Aorta (tissue), 5 donors: ENCODE measurements around the gene BAAT. TPM values are rescaled to one million over a fixed set of nuclear protein-coding genes. Genes with fewer than 3 reads are reported as not detected.

Experiments used
- ATAC-seq: fragments of 200-7000 bp; cut with Tn5 transposase; one replicate; pipeline ENCODE4 v1.9.1; 2022; ENCODE audit warnings: moderate library complexity; ENCODE audit not compliant: low FRiP score
- DNase-seq, 2 donors: peaks; one replicate each; pipeline ENCODE4 v3.0.0-alpha.2; 2020
- H3K27ac ChIP-seq, 2 donors: one replicate each; pipeline ENCODE4 v1.5.1; 2013; ENCODE audit warnings: low read length in 2 of 2, mild to moderate bottlenecking in 2 of 2, moderate library complexity in 2 of 2, control low read depth in 1 of 2, inconsistent platforms in 1 of 2, low read depth in 1 of 2
- H3K27me3 ChIP-seq, 2 donors: one replicate each; pipeline ENCODE4 v1.6.1; 2013; ENCODE audit warnings: control low read depth in 1 of 2, low read length in 1 of 2, mild to moderate bottlenecking in 1 of 2, moderate library complexity in 1 of 2; ENCODE audit not compliant: insufficient read depth in 2 of 2, control insufficient read depth in 1 of 2
- H3K36me3 ChIP-seq, 2 donors: one replicate each; pipeline ENCODE4 v1.6.1; 2013; ENCODE audit warnings: control low read depth in 1 of 2, low read length in 1 of 2, mild to moderate bottlenecking in 1 of 2; ENCODE audit not compliant: insufficient read depth in 2 of 2, control insufficient read depth in 1 of 2
- H3K4me1 ChIP-seq, 2 donors: one replicate each; pipeline ENCODE4 v1.6.1; 2013; ENCODE audit warnings: low read length in 2 of 2, control low read depth in 1 of 2, mild to moderate bottlenecking in 1 of 2, moderate library complexity in 1 of 2; ENCODE audit not compliant: insufficient read depth in 2 of 2, control insufficient read depth in 1 of 2
- H3K4me3 ChIP-seq, 2 donors: one replicate each; pipeline ENCODE4 v1.5.1; 2013; ENCODE audit warnings: low read length in 2 of 2, control low read depth in 1 of 2, mild to moderate bottlenecking in 1 of 2
- H3K9me3 ChIP-seq: one replicate; pipeline ENCODE4 v1.6.1; 2013; ENCODE audit warnings: mild to moderate bottlenecking, low read length; ENCODE audit not compliant: control insufficient read depth
- whole genome bisulfite sequencing, 2 donors: extraction: QIAGEN DNeasy Blood & Tissue Kit; methylation state at CpG; one replicate each; pipeline ENCODE4 v1.1.7; 2013; 5-methylcytosine and 5-hydroxymethylcytosine counted together
- intact Hi-C, 2 donors: fragments of 100-400 bp; cut with DNase I; formaldehyde crosslinking; loops; one replicate each; pipeline versions ENCODE4 v1.14.2 to v1.15.0; 2022
- polyA plus RNA-seq, 2 donors: library from polyadenylated mRNA; stranded (reverse); fragments of 200-250 nt; gene quantifications; one replicate each; pipeline ENCODE4 v1.2.3, GENCODE V29; 2013
- total RNA-seq, 2 donors: library from RNA; stranded (reverse); fragmentation: NEBNext Ultra II Directional; extraction: Animal tissue kit (Norgen Biotek cat#: 25700); gene quantifications; one replicate each; pipeline ENCODE4 v1.2.1, GENCODE V29; 2021
- donor health status: healthy with polysubstance abuse.
- donor health status: Bipolar disorder and iron deficiency.
- donor health status: DM: no; HTN: no; CAD: no.
- donor health status: DM: no; HTN: no; CAD: no.
- donor health status: DM: yes; HTN: yes; CAD: no.

The BAAT gene
- total and polyA plus RNA-seq, 4 donors = not detected

GRCh38 chr9:101419863-101420262, 35.1 kb upstream of the BAAT start:
- ATAC-seq = no peak
- WGBS, 2 donors = 87 to 90% methylated on average over 2 of the region's 2 CpGs
- no peak for DNase-seq
- intact Hi-C loops = loop anchor here in 1 of 2 donors (10.0 kb wide), 1 partner anchor 55 kb away; no protein-coding TSS in a partner anchor
- H3K4me3 ChIP-seq = no peak overlapping the region
- H3K36me3 ChIP-seq = peaks cover 2 to 10% of the 10 kb centered on the region in 2 donors
- H3K4me1 ChIP-seq = no peaks in the 10 kb centered on the region
- no peak overlapping the region for H3K27ac ChIP-seq
- no peaks in the 10 kb centered on the region for H3K27me3 ChIP-seq
- H3K9me3 ChIP-seq = peaks cover 7% of the 10 kb centered on the region

GRCh38 chr9:101418518-101419430, 34.0 kb upstream of the BAAT start:
- Histone ChIP-seq H3K27ac (no peak overlapping the region), H3K36me3 (peaks cover 2 to 10% of the 10 kb centered on the region in 2 donors), H3K9me3 (peaks cover 7% of the 10 kb centered on the region), H3K4me3 (no peak overlapping the region), H3K4me1 (no peaks in the 10 kb centered on the region), H3K27me3 (no peaks in the 10 kb centered on the region)
- WGBS, 2 donors = 56 to 74% methylated on average over 7 of the region's 7 CpGs
- ATAC-seq (no peak), DNase-seq (no peak)
- intact Hi-C loops = loop anchor here in 1 of 2 donors (10.0 kb wide), 1 partner anchor 56 kb away; no protein-coding TSS in a partner anchor

- intact Hi-C loops = loop anchor here in 1 of 2 donors (10.0 kb wide), 1 partner anchor 57 kb away; no protein-coding TSS in a partner anchor
- Histone ChIP-seq H3K9me3 (peaks cover 7% of the 10 kb centered on the region), H3K27ac (no peak overlapping the region), H3K4me3 (no peak overlapping the region), H3K36me3 (peaks cover 2 to 10% of the 10 kb centered on the region in 2 donors), H3K4me1 (no peaks in the 10 kb centered on the region), H3K27me3 (no peaks in the 10 kb centered on the region)
- no peak for DNase-seq
- no peak for ATAC-seq
Observed at GRCh38 chr9:101417977-101418376, 33.2 kb upstream of the BAAT start.

GRCh38 chr9:101417389-101417788, 32.6 kb upstream of the BAAT start:
- Histone ChIP-seq H3K4me1 (no peaks in the 10 kb centered on the region), H3K36me3 (peaks cover 0 to 10% of the 10 kb centered on the region in 2 donors), H3K4me3 (no peak overlapping the region), H3K27ac (no peak overlapping the region), H3K9me3 (peaks cover 7% of the 10 kb centered on the region), H3K27me3 (no peaks in the 10 kb centered on the region)
- intact Hi-C loops = loop anchor here in 1 of 2 donors (10.0 kb wide), 1 partner anchor 57 kb away; no protein-coding TSS in a partner anchor
- no peak for DNase-seq
- no peak for ATAC-seq

- Histone ChIP-seq H3K4me3 (no peak overlapping the region), H3K4me1 (no peaks in the 10 kb centered on the region), H3K36me3 (peaks cover 0 to 8% of the 10 kb centered on the region in 2 donors), H3K9me3 (peaks cover 7% of the 10 kb centered on the region), H3K27me3 (no peaks in the 10 kb centered on the region), H3K27ac (no peak overlapping the region)
- no peak for ATAC-seq
- intact Hi-C loops = loop anchor here in 1 of 2 donors (10.0 kb wide), 1 partner anchor 59 kb away; no protein-coding TSS in a partner anchor
- no peak for DNase-seq
Observed at GRCh38 chr9:101415578-101415977, 30.8 kb upstream of the BAAT start.

GRCh38 chr9:101414839-101415238, 30.0 kb upstream of the BAAT start:
- no peak overlapping the region for H3K4me3 ChIP-seq
- DNase-seq = no peak
- no peaks in the 10 kb centered on the region for H3K4me1 ChIP-seq
- H3K27me3 ChIP-seq = no peaks in the 10 kb centered on the region
- intact Hi-C loops = loop anchor here in 1 of 2 donors (10.0 kb wide), 1 partner anchor 60 kb away; no protein-coding TSS in a partner anchor
- peaks cover 0 to 8% of the 10 kb centered on the region in 2 donors for H3K36me3 ChIP-seq
- ATAC-seq = no peak
- no peak overlapping the region for H3K27ac ChIP-seq
- peaks cover 7% of the 10 kb centered on the region for H3K9me3 ChIP-seq

GRCh38 chr9:101409079-101409477, 24.3 kb upstream of the BAAT start:
- Histone ChIP-seq H3K4me3 (no peak overlapping the region), H3K36me3 (peaks cover 15 to 34% of the 10 kb centered on the region in 2 donors), H3K27ac (no peak overlapping the region), H3K9me3 (peaks cover 13% of the 10 kb centered on the region), H3K4me1 (no peaks in the 10 kb centered on the region), H3K27me3 (no peaks in the 10 kb centered on the region)
- intact Hi-C loops = no loop called here
- ATAC-seq (no peak), DNase-seq (no peak)
- 99% methylated on average over 4 of the region's 4 CpGs for WGBS, 2 donors

- peaks cover 14% of the 10 kb centered on the region for H3K9me3 ChIP-seq
- H3K4me3 ChIP-seq = peak overlapping the region in 1 of 2 donors; percentile 10
- intact Hi-C loops = no loop called here
- ATAC-seq = no peak
- H3K4me1 ChIP-seq = no peaks in the 10 kb centered on the region
- peaks cover 15 to 39% of the 10 kb centered on the region in 2 donors for H3K36me3 ChIP-seq
- H3K27ac ChIP-seq = no peak overlapping the region
- H3K27me3 ChIP-seq = no peaks in the 10 kb centered on the region
- DNase-seq = no peak
- WGBS, 2 donors = 98% methylated on average over 5 of the region's 5 CpGs
Observed at GRCh38 chr9:101408374-101409078, 23.7 kb upstream of the BAAT start.
